Activated CD4-positive, CD25-positive, alpha-beta regulatory T cell (primary cell): ENCODE results near the gene ZNF814.
A peak's percentile ranks its signal among the peaks of the same experiment; 100 is the strongest.
"Not testable (repeated sequence)": the region's sequence is repeated elsewhere in the genome, so short reads cannot be mapped to it uniquely, and the experiment has no call there.

ENCODE experiments used
- DNase-seq, 4 experiments: peaks; one replicate each; lab custom pipeline; 2025; lab: John Stamatoyannopoulos, UW

The ZNF814 gene

GRCh38 chr19:57862351-57862750, 26.5 kb downstream of the ZNF814 start:
- DNase-seq, result not testable (repeated sequence)

DNA sequence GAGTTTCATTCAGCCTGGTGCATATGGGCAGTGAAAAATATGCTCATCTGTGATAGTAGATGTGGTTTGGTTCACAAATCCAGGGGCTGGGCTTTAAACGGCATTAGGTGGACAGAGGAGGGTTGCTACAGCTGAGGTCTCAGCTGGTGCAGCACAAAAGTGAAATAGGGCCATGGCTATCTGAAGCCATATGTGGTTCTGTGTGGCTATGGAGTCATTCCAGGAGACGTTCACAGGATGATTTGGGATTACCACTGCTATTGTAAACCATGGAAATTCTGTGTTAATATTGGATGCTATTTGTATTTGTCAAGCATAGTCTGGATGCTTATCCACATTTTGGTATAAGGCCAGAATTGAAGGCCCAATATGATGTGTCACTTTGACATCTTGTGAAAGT, 34.7 kb downstream of the ZNF814 start:
- DNase-seq, result not testable (repeated sequence)

DNA sequence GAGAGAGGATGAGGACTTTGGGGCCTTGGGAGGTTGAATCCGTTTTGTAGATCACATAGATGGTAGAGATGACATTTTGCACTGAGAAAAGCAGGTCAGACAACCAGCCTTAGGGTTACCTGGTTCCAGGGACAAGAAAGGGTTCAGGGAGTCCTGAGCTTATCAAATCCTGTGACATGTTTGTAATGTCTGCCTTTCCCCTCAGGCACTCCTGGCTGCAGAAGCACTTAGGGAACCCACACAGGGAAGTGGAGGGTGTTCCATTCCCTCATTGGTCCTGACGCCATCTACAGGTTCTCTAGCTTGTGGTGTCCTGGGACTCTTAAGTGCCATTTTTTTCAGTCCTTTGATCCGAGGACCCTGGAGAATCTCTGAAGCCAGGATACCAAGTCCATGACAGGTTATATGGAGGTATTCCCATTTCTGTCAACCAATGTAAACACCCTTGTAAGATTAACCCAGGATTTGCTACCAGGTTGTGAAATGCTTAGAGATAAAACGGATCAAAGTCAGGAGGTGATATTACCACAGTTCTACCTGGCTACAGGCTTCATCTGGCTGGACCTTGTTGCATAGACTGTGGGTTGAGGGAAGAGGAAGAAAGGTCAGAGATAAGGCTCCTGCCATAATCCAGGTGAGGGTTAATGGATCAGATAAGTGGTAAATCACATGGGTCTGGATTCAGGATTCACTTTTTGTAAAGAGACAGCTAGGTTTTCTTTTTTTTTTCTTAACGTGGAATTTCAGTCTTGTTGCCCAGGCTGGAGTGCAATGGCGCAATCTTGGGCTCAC, 36.8 kb downstream of the ZNF814 start:
- DNase-seq, result not testable (repeated sequence)

DNA sequence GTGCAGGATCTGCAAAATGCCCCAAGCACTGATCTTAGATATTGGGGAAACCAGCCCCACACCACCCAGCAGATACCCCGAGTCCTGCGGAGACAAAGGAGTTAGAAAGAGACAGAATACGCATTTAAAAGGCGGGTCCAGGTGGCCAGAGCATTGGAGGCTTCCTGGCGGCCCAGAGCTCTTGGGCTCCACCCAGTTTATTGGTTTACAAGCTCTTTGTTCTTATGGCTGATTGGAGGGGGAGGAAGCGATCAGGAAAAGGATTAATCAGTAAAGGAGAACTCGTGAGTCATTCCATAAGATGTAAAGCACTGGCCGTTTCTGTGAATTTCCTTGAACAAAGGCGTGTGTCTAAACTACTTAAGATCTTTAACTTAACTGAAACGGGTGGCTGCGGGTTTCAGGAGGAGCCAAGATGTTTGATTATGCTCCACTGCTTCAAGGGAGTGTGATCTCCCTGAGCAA, 38.3 kb downstream of the ZNF814 start:
- no peak for DNase-seq

DNA sequence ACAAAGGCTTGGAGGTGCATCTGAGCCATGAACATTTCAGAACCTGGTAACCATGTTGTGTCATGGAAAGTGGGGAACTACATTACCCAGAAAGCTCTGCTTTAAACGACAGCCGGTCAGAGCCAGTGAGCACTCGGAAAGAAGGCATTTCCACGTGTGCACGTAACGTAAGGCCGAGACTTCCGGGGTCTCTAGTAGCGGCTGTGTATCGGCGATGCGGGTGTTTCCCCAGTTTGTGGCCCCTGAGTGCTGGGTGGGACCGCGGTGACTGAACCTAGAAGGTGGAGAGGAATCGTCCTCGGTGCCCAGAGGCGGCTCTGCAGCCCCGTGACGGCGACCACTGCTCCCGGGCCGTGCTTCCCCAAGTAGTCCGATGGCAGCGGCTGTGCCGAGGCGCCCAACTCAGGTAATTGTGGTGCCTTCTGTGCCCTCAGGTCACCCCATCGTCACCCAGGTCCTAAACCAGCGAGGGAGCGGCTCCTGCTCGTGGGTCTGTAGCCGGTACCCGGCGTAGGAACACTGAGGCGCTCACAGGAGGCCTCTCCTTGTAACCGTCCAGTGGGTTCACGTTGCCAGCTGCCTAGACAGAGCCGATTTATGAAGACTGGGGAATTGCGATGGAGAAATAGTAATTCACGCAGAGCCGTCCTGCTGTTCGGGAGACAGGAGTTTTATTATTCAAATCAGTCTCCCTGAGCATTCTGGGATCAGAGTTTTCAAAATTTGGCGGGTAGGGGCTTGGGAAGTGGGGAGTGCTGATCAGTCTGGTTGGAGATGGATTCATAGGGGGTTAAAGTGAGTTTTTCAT, 39.0 kb downstream of the ZNF814 start, which contains the start of gene ZNF587:
ZNF587 (plus strand) TSS at position 194 of the 808 bp plus-strand sequence; CDS start at position 374, 180 bp downstream.
- peak; percentile 43 to 62 (median 54) for DNase-seq

DNA sequence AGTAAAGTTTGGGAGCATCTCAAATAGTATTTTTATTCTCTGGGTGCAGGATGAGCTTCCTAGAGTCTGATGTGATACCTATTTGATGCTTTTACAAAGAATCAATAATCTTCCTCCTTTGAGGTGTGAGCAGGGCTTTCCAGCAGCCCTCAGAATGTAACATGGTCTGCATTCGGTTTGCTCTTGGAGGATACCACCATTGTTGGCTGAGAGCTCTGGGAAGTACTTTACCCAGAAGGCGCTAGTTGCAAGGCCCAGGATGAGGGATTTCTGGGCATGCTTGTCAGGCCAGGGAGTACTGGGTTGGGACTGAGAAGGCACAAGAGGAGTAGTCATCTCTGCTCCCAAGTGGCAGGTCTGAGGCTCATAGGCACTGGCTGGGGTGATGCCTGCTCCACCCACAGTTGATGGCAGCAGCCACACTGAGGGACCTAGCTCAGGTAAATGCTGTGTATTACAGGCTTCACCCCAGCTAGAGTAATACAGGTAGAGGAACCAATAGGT, 39.6 kb downstream of the ZNF814 start:
- not testable (repeated sequence) for DNase-seq

DNA sequence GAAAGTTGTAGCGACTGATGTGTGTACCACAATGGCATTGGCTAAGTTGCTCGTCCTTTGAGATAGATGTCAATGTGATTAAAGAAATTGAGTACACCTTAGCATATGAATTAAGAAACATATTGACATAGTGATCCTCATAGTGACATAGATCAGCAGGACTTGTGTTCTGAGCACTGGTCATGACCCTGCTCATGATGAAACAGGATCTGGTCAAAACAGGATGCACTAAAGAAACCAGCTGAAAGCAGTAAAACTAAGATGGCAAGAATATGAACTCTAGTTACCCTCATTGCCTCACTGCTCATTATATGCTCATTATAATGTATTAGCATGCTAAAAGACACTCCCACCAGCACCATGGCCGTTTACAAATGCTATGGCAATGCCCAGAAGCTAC, 41.7 kb downstream of the ZNF814 start:
- DNase-seq, result not testable (repeated sequence)

GRCh38 chr19:57841122-57841763, 47.6 kb downstream of the ZNF814 start:
- no peak for DNase-seq

DNA sequence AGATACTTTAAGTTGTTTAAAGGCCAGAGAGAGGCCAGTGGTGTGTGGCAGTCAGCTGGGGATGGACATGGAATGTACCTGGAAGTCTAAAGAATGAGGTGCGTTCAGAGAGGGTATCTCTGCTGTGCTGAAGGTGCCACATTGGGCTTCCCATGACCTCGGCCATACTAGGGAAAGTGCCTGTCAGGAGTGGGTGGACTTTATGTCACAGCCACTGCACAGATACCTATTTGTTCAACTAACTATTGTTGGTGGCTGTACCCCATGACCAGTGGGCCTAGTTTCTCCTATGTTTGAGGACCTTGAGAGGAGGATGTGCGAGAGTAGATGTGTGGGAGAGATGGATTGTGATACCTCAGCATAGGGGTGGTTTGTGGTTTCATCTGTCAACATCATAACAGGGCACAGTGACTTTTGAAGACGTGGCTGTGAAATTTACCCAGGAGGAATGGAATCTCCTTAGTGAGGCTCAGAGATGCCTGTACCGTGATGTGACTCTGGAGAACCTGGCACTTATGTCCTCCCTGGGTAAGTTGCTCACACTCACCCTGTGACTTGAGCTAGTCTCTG, 50.1 kb downstream of the ZNF814 start:
- DNase-seq, result not testable (repeated sequence)

GRCh38 chr19:57836991-57837390, 51.8 kb downstream of the ZNF814 start:
- not testable (repeated sequence) for DNase-seq

DNA sequence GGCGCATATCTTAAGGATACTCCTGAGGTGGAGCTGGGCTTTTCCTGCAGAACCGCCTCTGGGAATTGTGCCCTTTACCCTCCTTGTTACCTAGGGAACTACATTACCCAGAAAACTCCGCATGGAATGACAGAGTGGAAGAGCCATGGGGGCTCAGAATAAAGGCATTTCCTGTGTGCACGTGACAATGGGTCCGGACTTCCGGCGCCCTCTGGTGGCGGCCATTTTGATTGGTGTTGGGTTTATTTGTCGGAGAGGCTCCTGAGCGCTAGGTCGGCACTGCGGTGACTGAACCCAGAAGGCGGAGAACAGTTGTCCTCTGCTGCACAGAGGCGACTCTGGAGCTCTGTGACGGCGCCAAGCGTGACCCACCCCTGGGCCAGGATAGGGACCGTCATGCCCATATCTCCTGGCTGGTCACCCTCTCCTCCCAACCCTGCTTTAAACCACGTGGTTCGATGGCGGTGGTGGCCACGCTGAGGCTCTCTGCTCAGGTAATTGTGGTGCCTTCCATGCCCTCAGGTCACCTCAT, 58.7 kb downstream of the ZNF814 start, which contains the start of gene ZNF587B:
ZNF587B (plus strand) TSS at position 229 of the 532 bp plus-strand sequence; CDS start at position 459, 230 bp downstream.
- DNase-seq, result no peak

DNA sequence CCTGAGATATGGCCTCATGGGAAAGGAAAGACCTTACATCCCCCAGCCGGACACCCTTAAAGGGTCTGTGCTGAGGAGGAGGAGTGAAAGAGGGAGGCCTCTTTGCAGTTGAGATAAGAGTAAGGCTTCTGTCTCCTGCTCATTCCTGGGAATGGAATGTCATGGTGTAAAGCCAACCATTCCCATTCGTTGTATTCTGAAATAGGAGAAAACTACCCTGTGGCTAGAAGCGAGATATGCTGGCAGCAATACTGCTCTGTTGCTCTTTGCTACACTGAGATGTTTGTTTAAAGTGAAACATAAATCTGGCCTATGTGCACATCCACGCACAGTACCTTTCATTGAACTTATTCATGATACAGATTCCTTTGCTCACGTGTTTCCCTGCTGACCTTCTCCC, 59.5 kb downstream of the ZNF814 start:
- DNase-seq, result no peak

DNA sequence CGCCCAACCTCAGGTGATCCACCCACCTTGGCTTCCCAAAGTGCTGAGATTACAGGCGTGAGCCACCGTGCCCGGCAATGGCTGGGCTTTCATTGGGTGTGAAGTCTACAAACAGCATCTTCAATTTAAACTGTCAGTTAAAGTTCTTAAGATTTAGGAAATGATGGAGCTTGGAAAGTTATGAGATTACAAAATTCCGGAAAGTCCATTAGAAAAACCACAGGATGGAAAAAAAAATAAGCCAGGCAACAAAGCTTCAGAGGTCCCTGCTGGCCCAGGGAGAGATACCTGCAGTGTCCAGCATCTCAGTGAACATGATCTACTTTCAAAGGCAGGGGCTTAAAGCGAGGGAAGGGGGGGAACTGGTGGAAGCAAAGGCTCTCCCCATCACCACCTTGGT, 63.3 kb downstream of the ZNF814 start:
- no peak for DNase-seq

DNA sequence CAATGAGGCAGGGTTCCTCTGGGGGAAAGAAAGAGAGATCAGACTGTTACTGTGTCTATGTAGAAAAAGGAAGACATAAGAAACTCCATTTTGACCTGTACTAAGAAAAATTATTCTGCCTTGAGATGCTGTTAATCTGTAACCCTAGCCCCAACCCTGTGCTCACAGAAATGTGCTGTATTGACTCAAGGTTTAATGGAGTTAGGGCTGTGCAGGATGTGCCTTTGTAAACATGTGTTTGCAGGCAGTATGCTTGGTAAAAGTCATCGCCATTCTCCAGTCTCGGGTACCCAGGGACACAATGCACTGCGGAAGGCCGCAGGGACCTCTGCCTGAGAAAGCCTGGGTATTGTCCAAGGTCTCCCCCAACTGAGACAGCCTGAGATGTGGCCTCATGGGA, 65.2 kb downstream of the ZNF814 start:
- not testable (repeated sequence) for DNase-seq

DNA sequence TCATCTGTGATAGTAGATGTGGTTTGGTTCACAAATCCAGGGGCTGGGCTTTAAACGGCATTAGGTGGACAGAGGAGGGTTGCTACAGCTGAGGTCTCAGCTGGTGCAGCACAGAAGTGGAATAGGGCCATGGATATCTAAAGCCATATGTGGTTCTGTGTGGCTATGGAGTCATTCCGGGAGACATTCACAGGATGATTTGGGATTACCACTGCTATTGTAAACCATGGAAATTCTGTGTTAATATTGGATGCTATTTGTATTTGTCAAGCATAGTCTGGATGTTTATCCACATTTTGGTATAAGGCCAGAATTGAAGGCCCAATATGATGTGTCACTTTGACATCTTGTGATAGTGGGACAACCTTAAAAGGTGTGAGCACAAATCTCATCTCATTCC, 65.7 kb downstream of the ZNF814 start:
- not testable (repeated sequence) for DNase-seq

DNA sequence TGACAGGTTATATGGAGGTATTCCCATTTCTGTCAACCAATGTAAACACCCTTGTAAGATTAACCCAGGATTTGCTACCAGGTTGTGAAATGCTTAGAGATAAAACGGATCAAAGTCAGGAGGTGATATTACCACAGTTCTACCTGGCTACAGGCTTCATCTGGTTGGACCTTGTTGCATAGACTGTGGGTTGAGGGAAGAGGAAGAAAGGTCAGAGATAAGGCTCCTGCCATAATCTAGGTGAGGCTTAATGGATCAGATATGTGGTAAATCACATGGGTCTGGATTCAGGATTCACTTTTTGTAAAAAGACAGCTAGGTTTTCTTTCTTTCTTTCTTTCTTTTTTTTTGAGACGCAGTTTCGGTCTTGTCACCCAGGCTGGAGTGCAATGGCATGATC, 67.3 kb downstream of the ZNF814 start:
- not testable (repeated sequence) for DNase-seq

GRCh38 chr19:57821095-57821494, 67.7 kb downstream of the ZNF814 start:
- not testable (repeated sequence) for DNase-seq

DNA sequence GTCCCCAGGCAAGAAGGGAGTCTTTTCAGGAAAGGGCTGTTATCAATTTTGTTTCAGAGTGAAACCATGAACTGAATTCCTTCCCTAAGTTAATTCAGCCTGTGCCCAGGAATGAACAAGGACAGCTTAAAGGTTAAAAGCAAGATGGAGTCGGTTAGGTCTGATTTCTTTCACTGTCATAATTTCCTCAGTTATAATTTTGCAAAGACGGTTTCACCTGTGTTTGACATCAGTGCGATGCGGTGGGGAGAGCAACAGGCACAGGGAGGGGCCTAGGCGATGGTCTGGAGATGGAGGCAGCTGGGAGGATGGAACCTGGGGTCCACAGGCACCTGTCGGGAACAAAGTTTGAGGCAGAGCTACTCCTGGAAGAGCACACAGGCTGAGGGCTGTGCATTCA, 68.2 kb downstream of the ZNF814 start:
- DNase-seq, result no peak

GRCh38 chr19:57819475-57820148, 69.2 kb downstream of the ZNF814 start:
- peak; percentile 40 to 47 (median 46) for DNase-seq

GRCh38 chr19:57818378-57818777, 70.5 kb downstream of the ZNF814 start:
- DNase-seq, result no peak

- no peak for DNase-seq
Measured at GRCh38 chr19:57817976-57818375, 70.9 kb downstream of the ZNF814 start.
